NB4 (cell line): ENCODE results near the gene BBS4.
A peak's percentile ranks its signal among the peaks of the same experiment; 100 is the strongest.

ENCODE experiments used
- DNase-seq: peaks from one replicate; pipeline ENCODE4 v3.0.0; 2010; ENCODE audit warnings: low read depth
- H3K4me3 ChIP-seq: one replicate; pipeline ENCODE4 v1.5.1; 2011; ENCODE audit warnings: mild to moderate bottlenecking, low read depth, low read length, moderate library complexity
- MYC ChIP-seq: IDR thresholded peaks from 2 replicates; pipeline ENCODE4 v1.6.1; 2011; ENCODE audit warnings: low read depth, low read length
- POLR2A ChIP-seq: IDR thresholded peaks from 2 replicates; pipeline ENCODE4 v1.6.1; 2011; ENCODE audit warnings: mild to moderate bottlenecking; ENCODE audit not compliant: insufficient read length; ENCODE audit errors: extremely low read depth
- TF ChIP-seq, protein P1 (sequence below): IDR thresholded peaks from one replicate; pipeline ENCODE4 v1.5.1; 2012; ENCODE audit warnings: low read depth, low read length
- TF ChIP-seq, protein P2 (sequence below): IDR thresholded peaks from 2 replicates; pipeline ENCODE4 v1.6.1; 2011; ENCODE audit warnings: low read depth, low read length

The BBS4 gene

DNA sequence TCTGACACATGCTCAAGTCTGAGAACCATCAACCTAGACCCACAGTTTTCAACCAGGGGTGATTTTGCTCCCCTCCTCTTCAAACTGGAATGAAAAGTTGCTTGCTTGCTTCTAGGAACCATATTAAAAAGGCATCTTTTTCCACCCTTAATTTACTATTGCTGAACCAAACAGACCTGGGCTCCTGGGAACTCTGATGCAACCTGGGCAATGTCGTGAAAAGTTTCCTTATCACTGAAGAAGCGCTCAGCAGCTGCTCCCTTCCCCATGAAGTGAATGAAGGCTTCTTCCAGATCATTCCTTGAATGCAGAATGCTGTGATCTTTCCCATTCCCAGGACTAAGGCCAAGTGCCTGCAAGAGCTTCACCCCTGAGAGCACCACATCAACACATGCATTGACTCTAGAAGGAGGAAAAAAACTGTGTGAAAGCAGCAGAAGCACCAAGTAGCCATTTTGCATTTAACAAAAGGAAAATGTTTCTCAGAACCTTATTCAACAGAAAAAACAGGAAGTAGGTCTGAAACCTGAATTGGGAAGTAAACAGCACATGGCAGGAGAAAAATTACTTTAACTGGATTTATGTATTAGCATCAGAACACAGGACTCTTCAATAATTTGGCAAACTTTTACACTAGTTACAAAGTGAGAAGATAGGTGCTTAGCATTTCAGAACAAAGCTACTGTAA, 88.8 kb downstream of the BBS4 start:
- DNase-seq = peak; percentile 44
- H3K4me3 ChIP-seq = peak overlapping the region; percentile 12
- TF ChIP-seq MYC (peak; percentile 68; the same call in 1 of the 2 replicates), POLR2A (no peak)
- TF ChIP-seq, protein P1, sequence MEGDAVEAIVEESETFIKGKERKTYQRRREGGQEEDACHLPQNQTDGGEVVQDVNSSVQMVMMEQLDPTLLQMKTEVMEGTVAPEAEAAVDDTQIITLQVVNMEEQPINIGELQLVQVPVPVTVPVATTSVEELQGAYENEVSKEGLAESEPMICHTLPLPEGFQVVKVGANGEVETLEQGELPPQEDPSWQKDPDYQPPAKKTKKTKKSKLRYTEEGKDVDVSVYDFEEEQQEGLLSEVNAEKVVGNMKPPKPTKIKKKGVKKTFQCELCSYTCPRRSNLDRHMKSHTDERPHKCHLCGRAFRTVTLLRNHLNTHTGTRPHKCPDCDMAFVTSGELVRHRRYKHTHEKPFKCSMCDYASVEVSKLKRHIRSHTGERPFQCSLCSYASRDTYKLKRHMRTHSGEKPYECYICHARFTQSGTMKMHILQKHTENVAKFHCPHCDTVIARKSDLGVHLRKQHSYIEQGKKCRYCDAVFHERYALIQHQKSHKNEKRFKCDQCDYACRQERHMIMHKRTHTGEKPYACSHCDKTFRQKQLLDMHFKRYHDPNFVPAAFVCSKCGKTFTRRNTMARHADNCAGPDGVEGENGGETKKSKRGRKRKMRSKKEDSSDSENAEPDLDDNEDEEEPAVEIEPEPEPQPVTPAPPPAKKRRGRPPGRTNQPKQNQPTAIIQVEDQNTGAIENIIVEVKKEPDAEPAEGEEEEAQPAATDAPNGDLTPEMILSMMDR = no peak
- TF ChIP-seq, protein P2, sequence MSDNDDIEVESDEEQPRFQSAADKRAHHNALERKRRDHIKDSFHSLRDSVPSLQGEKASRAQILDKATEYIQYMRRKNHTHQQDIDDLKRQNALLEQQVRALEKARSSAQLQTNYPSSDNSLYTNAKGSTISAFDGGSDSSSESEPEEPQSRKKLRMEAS = peak; percentile 50; the same call in 1 of the 2 replicates

DNA sequence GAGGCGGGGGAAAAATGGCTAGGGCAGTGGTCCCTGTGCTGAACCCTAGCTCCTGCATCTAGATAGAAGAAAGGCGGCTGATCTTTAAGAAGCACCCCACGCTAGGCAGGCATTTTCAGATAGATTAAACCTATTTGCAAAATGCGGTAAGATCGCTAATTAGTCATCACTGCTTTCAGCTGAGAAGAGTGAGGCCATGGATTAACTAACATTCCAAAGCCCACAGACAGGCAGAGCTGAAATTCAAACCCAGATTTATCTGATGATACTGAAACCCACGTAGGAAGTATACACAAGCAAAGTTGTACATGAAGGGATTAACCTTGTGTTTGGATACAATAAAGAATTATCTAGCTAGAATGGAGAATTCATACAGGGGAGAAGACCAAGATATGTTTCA, 92.8 kb downstream of the BBS4 start:
- no peak for TF ChIP-seq POLR2A
- no peak for DNase-seq
- no peak overlapping the region for H3K4me3 ChIP-seq

DNA sequence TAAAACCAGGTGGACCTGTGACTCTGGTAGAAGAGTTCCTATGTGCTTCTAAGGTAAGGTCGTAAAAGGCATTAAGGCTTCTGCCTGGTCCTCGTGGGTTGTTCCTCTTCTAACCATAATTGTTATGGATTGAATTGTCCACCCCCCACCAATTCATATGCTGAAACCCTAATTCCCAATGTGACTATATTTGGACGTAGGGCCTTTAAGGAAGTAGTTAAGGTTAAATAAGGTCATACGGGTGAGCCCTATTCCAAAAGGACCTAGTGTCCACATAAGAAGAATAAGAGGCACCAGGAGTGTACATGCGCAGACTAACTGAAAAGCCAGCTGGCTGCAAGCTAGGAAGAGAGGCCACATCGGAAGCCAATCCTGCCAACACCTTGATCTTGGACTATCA, 95.6 kb downstream of the BBS4 start:
- TF ChIP-seq POLR2A = no peak
- no peak for TF ChIP-seq MYC
- peak overlapping the region; percentile 91 for H3K4me3 ChIP-seq
- DNase-seq = peak; percentile 30

DNA sequence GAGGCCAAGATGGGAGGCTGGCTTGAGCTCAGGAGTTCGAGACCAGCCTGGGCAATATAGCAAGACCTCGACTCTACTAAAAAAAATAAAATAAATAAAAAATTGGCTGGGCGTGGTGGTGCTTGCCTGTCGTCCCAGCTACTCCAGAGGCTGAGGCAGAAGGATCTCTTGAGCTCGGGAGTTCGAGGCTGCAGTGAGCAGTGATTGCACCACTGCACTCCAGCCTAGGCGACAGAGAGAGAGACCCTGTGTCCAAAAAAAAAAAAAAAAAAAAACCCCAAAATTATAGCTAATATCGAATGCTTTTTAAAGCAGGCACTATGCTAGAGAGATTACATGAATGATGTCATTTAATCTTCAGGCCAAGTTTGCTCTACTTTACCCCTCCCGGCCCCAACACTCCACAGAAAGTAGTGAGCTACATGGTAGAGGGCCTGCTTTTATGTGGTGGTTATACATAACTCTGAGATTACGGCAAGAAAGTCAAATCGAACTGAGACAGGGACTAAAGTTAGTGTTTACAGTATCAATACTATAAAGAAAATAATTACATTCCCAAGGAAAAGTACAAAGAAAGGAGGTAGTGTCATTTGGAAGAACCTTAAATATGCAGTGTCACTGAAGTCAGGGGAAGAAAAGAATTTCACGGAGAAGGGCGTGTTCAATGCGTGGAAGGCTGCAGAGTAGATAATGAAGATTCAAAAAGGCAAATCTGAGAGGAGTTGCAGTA, 96.4 kb downstream of the BBS4 start:
- TF ChIP-seq, protein P2 = no peak
- no peak for TF ChIP-seq POLR2A
- TF ChIP-seq, protein P1 = no peak
- TF ChIP-seq MYC = no peak
- peak overlapping the region; percentile 91 for H3K4me3 ChIP-seq
- DNase-seq = peak; percentile 8

DNA sequence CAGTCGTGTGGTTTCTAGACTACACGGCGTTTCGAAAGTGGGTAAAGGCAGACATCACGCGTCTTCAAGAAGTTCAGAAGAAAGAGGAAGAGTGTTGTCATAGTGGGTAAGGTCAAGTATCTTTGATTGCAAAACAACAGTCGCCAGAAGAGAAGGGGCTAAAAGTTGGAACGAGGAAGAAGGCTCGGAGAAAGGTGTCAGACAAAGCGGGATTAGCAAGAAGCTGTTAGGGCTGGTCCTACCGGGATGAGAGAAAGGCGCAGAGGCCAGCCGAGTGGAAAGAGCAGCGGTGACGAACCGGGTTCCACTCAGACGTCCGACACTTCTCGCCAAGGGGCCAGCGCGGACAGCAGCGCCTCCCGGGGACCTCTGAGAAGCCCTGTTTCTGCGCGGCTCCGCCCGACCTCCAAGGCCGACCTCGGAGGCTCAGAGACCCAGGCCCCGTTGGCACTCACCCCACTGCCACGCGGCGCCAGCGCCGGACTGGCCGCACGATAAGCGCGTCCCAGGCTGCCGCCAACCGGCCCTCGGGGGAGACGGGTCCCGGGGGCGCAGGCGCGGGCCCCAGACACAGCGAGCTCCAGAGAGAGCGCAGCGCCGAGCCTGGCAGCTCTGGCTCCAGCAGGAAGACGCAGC, 97.1 kb downstream of the BBS4 start:
- DNase-seq = peak; percentile 92
- peak overlapping the region; percentile 91 for H3K4me3 ChIP-seq
- TF ChIP-seq MYC = peak; percentile 94
- TF ChIP-seq, protein P2 = peak; percentile 97
- TF ChIP-seq, protein P1 = no peak
- TF ChIP-seq POLR2A = peak; percentile 10

DNA sequence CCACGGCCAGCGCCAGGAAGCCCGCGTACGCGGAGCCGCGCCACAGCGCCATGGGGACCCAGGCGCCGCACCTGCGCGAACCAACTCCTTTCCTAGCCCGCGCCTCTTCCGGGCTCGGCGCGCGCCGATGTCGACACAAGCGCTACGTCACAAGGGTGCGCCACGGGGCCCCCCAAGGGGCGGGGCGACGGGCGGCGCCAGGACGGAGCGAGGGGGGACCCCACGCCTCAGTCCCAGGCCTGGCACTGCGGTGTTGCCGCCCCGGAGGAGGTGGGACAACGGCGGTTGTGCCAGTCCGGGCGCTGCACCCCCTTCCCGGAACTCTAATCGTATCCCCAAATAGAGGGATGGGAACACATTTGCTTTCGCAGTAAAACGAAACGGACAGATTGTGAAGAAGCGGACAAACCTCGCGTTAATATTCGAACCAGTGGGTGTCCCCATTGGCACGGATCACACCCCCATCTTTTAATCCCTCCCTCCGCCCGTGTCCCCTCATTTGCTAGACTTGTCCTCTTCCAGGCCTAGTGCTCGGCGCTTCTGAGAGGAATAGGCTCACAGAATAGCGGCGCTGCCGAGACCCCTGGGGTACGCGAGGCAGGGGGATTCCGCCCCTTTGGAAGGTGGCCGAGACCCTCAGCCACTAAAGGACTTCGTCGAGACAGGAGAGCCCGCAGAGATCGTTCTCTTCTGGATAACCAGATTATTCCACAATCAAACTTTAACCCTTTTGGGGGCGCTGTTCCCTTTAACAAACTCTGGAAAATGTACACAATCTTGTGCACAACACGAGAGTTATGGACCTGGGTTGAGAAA, 97.8 kb downstream of the BBS4 start, which contains the start of gene ADPGK:
Gene ADPGK, minus strand, starts transcription at position 119 of the 816 bp plus-strand sequence. Its CDS starts 67 bp downstream, at position 52.
- TF ChIP-seq, protein P1 = peak; percentile 38
- TF ChIP-seq MYC (peak; percentile 90), POLR2A (peak; percentile 96)
- TF ChIP-seq, protein P2 = peak; percentile 78
- DNase-seq = peak; percentile 93
- peak within 1 kb of the TSS; percentile 91 for H3K4me3 ChIP-seq
